Uterus (tissue), 2 donors: Measurements from ENCODE around the gene ZNF285.

Source experiments
- POLR2A ChIP-seq, 2 donors: fragments of 450-650 bp; IDR thresholded peaks; one replicate each; pipeline ENCODE4 v1.6.1; 2016; ENCODE audit warnings: antibody characterized with exemption in 2 of 2, mild to moderate bottlenecking in 1 of 2, moderate library complexity in 1 of 2
- TF ChIP-seq, protein P1 (sequence below), 4 experiments: fragments of 200-600 bp in 2 of 4; fragments of 450-650 bp in 2 of 4; sonication (generic) in 2 of 4; IDR thresholded peaks; one replicate each; pipeline ENCODE4 v1.5.1; 2016 to 2019; ENCODE audit warnings: antibody characterized with exemption in 4 of 4, mild to moderate bottlenecking in 2 of 4, moderate library complexity in 1 of 4

DNA sequence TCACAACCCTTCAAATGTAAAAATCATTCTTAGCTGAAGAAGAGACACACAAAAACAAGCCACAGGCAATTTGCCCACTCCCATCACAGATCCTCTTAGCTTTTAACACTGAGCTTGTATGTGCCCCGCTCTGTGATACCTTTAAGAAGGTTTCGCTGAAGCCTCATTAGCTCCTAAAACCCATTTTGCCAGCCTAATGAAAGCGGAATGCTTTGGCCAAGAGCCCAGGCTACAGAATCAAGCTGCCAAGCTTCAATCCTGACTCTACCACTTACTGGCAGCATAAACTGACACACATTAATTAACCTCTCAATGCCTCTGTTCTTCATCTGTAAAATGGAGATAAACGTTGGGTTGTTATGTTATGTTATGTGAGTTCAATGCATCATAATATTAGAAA, 55.4 kb downstream of the ZNF285 start:
- TF ChIP-seq, protein P1, sequence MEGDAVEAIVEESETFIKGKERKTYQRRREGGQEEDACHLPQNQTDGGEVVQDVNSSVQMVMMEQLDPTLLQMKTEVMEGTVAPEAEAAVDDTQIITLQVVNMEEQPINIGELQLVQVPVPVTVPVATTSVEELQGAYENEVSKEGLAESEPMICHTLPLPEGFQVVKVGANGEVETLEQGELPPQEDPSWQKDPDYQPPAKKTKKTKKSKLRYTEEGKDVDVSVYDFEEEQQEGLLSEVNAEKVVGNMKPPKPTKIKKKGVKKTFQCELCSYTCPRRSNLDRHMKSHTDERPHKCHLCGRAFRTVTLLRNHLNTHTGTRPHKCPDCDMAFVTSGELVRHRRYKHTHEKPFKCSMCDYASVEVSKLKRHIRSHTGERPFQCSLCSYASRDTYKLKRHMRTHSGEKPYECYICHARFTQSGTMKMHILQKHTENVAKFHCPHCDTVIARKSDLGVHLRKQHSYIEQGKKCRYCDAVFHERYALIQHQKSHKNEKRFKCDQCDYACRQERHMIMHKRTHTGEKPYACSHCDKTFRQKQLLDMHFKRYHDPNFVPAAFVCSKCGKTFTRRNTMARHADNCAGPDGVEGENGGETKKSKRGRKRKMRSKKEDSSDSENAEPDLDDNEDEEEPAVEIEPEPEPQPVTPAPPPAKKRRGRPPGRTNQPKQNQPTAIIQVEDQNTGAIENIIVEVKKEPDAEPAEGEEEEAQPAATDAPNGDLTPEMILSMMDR (IDR thresholded peaks at IDR 0.05): no peak
- TF ChIP-seq POLR2A (IDR thresholded peaks at IDR 0.05): no peak
